GM18951 (cell line): ENCODE data around the gene STX4.

ENCODE experiments used
- POLR2A ChIP-seq: IDR thresholded peaks from 4 replicates; pipeline ENCODE4 v1.6.1; 2011; ENCODE audit warnings: mild to moderate bottlenecking; ENCODE audit not compliant: insufficient read length, insufficient read depth; ENCODE audit errors: extremely low read depth
- in situ Hi-C: fragments of 300-500 bp; cut with MboI; formaldehyde crosslinking; loops from one replicate; pipeline ENCODE4 v1.12.0; 2022; ENCODE audit warnings: low sequenced_read_pairs, mixed read lengths, inconsistent platforms; ENCODE audit not compliant: unreplicated experiment

The STX4 gene

GRCh38 chr16:31043898-31044481 is 10.6 kb downstream of the STX4 start:
- in situ Hi-C loops = no loop called here
- TF ChIP-seq POLR2A = no peak

GRCh38 chr16:31050280-31051030 is 17.1 kb downstream of the STX4 start:
- in situ Hi-C loops = no loop called here
- TF ChIP-seq POLR2A = no peak

DNA sequence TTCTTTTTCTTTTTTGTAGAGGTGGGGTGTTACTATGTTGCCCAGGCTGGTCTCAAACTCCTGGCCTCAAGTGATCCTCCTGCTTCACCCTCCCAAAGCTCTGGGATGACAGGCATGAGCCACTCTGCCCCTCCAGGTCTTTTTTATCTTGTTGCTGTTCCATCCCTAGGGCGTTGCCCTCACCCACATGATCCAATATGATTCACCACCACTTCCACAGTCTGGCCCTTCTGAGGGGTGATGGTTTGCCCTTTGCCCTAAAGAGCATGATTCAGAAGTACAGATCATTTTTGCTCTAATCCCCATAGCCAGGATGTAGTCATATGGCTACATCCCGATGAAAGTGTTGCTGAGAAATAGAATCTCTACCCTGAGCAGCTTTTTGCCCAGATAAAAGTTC is 18.8 kb downstream of the STX4 start:
- TF ChIP-seq POLR2A = no peak
- in situ Hi-C loops = no loop called here

GRCh38 chr16:31055613-31056012 is 22.3 kb downstream of the STX4 start:
- TF ChIP-seq POLR2A = no peak
- in situ Hi-C loops = no loop called here

DNA sequence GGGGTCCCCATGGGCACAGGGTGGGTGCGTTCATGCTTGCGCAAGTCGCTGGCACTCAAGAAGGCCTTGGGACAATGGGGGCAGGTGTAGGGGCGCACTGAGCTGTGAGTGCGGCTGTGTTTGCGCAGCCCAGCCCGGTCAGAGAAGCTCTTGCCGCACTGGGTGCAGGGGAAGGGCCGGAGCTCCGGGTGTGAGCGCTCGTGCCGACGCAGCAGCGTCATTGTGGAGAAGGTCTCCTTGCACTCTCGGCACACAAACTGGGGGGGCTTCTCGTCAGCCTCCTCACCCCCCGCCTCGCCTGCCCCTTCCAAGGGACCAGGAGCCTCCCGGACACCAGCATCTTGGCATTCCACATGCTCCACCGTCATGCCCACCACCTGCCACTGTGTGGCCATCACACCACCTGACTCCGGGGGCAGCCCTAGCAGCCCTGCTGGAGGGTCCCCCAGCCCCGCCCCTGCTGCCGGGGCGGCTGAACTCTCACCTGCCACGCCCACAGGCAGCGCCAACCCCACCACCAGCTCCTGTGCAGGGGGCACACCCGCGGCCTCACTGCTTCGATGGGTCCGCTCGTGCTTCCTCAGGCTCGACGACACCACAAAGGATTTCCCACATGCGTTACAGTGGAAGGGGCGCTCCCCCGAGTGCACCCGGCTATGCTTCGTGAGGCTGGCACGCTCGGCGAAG is 27.9 kb downstream of the STX4 start:
- in situ Hi-C loops = no loop called here
- TF ChIP-seq POLR2A = no peak

DNA sequence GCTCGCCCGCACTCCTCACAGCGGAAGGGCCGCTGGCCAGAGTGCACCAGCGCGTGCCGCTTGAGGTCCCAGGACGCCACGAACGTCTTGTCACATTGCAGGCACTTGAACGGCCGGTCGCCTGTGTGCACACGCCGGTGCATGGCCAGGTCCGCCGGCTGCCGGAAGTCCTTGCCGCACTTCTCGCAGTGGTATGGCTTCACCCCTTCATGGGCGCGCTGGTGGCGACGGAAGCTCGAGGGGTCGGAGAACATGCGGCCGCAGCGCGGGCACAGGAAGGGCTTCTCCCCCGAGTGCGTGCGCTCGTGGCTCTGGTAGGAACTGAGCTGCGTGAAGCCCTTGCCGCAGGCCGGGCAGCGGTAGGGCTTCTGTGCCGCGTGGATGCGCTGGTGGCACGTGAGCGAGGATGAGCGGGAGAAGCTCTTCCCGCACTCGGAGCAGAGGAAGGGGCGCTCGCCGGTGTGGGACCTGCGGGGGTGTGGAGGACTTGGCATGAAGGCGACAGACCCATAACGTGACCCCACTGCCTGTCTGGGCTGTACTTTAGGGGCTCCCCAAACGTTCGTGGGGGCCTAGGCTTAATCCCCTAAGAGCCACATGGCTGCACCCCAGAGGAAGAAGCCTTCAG is 28.6 kb downstream of the STX4 start:
- in situ Hi-C loops = no loop called here
- TF ChIP-seq POLR2A = no peak

DNA sequence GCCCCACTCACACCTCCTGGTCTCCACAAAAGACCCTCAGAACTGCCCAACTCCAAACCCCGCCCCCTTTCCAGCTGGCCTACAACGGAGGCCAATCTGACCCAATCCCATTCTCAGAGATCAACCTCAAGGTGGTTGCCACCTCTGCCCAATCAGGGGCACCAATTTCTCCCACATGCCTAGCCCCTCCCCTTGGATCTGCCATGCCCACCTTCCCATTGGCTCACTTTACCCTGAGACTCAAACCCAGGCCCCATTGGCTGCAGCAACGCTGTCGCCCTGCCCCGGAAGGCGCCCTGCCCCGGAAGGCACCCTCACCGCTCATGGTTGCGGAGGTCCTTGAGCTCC is 30.1 kb downstream of the STX4 start:
- no peak for TF ChIP-seq POLR2A
- in situ Hi-C loops = no loop called here

- in situ Hi-C loops = no loop called here
- TF ChIP-seq POLR2A = no peak
Measured at GRCh38 chr16:31063843-31064611, 30.7 kb downstream of the STX4 start.

DNA sequence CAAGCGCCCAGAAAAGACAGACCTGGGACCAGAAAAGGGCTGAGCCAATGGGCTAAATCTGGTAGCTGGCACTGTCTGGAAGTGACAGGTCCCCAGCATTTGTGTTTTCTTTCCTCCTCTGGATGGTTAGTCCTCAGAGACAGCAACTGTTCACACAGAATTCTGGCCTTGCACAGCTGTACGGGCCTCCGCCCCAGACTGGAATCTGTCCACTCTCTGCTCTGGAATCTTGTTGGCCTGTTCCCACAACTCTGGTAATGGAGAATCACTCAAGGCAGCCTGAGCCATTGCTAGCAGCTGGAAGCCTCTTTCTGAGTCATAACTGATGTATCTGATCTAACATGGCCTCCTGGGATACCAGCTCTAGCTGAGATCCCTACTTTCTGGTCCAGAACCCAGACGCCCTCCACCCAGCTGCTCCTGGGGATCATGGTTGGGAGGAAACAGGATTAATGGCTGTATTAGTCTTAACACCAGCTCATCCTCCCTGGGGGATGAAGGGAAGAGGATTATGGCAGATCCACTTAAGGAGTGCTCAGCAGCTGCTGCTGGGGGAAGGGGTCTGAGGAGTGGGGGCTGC is 31.6 kb downstream of the STX4 start:
- in situ Hi-C loops = no loop called here
- TF ChIP-seq POLR2A = no peak

- TF ChIP-seq POLR2A = no peak
- in situ Hi-C loops = no loop called here
Measured at GRCh38 chr16:31067342-31067741, 34.0 kb downstream of the STX4 start.

DNA sequence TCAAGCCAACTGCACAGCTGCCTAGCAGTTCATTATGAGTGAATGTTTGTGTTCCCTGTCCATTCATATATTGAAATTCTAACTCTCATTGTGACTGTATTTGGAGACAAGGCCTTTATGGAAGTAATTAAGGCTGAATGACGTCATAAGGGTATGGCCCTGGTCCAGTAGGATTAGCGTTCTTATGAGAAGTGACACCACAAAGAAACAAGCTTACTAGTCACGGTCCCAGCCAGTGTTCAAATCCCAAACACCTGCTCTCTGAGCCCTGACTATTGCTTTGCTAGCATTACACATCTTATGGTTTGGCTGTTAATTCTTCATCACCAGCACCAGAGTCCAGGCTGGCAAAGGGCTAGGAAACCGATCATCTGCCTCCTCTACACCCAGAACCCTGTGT is 38.5 kb downstream of the STX4 start:
- no peak for TF ChIP-seq POLR2A
- in situ Hi-C loops = no loop called here

DNA sequence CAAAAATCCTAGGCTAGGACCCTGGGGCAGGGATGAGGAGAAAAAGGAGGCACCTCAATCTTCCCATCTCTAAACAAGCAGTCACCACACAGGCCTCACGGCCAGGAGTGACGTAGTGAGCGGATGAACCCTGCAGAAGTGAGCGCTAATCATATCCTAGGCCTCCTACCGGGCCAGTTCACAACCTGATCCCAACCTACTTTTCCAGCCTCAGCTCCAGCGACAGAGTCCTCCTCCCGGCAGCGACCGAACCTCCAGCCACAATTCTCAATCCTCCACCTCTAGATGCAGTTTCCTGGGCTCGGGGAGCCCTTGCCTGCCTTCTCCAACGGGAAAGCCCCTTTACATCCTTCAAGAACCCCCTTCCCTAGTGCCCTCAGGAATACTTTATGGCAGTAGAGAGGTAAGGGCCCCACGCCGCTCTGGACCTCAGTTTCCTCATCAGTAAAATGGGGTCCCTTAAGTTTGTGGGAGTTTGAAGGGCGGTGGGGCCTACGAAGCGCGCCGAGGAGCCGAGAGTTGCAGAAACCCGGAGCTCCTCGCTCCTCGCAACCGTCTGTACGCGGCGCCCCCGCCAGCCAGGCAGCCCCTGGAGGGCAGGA is 39.3 kb downstream of the STX4 start:
- TF ChIP-seq POLR2A = no peak
- in situ Hi-C loops = no loop called here

- TF ChIP-seq POLR2A = peak; percentile 45
- in situ Hi-C loops = no loop called here
Measured at GRCh38 chr16:31073142-31073969, 40.0 kb downstream of the STX4 start.
